CD8-positive, alpha-beta memory T cell (primary cell): ENCODE measurements around the gene PIK3AP1. TPM values are rescaled to one million over a fixed set of nuclear protein-coding genes. Genes with fewer than 3 reads are reported as not detected.

Experiments
- CTCF ChIA-PET: fragments of 350-600 bp; sonication (Branson Sonifier 250); formaldehyde crosslinking; loops from one replicate; lab custom pipeline; 2021; ENCODE audit warnings: antibody characterized with exemption; lab: Charles Lee
- POLR2A ChIA-PET: fragments of 350-600 bp; sonication (Branson Sonifier 250); formaldehyde crosslinking; loops from one replicate; lab custom pipeline; 2021; ENCODE audit warnings: antibody characterized with exemption; lab: Charles Lee
- DNase-seq, 5 donors: peaks; one replicate each; pipeline versions ENCODE4 v3.0.0 to v3.0.0-alpha.2; 2020 to 2022; ENCODE audit warnings: mixed read lengths in 1 of 5
- H3K27ac ChIP-seq: one replicate; pipeline ENCODE4 v1.7.0; 2013; ENCODE audit warnings: low read depth, mild to moderate bottlenecking, low read length, moderate library complexity
- H3K27me3 ChIP-seq: 2 replicates; pipeline ENCODE4 v1.7.0; 2013; ENCODE audit warnings: low read length, mild to moderate bottlenecking; ENCODE audit not compliant: insufficient read depth, poor library complexity, severe bottlenecking
- H3K36me3 ChIP-seq: 2 replicates; pipeline ENCODE4 v1.7.0; 2013; ENCODE audit warnings: mild to moderate bottlenecking, low read length, moderate library complexity; ENCODE audit not compliant: insufficient read depth
- H3K4me1 ChIP-seq: 2 replicates; pipeline ENCODE4 v1.7.0; 2013; ENCODE audit warnings: mild to moderate bottlenecking, low read length, moderate library complexity; ENCODE audit not compliant: insufficient read depth
- H3K4me3 ChIP-seq: 2 replicates; pipeline ENCODE4 v1.7.0; 2013; ENCODE audit warnings: mild to moderate bottlenecking, low read length
- H3K9me3 ChIP-seq: 2 replicates; pipeline ENCODE4 v1.7.0; 2013; ENCODE audit warnings: mild to moderate bottlenecking, low read length
- H3K27ac Mint-ChIP-seq, 8 donors: one replicate each; pipeline ENCODE4 v1.8.0; 2020 to 2021; ENCODE audit warnings: mixed read lengths in 8 of 8, mild to moderate bottlenecking in 6 of 8, inconsistent platforms in 3 of 8, moderate library complexity in 3 of 8
- H3K27me3 Mint-ChIP-seq, 2 donors: one replicate each; pipeline ENCODE4 v1.8.0; 2020 to 2021; ENCODE audit warnings: mixed read lengths in 2 of 2, mild to moderate bottlenecking in 1 of 2, moderate library complexity in 1 of 2
- H3K36me3 Mint-ChIP-seq, 3 donors: one replicate each; pipeline ENCODE4 v1.8.0; 2020 to 2021; ENCODE audit warnings: mixed read lengths in 3 of 3, inconsistent platforms in 1 of 3, mild to moderate bottlenecking in 1 of 3
- H3K4me1 Mint-ChIP-seq, 3 donors: one replicate each; pipeline ENCODE4 v1.8.0; 2020 to 2021; ENCODE audit warnings: mixed read lengths in 3 of 3, inconsistent platforms in 1 of 3, mild to moderate bottlenecking in 1 of 3
- H3K4me3 Mint-ChIP-seq, 7 donors: one replicate each; pipeline ENCODE4 v1.8.0; 2020 to 2021; ENCODE audit warnings: mixed read lengths in 7 of 7, mild to moderate bottlenecking in 6 of 7, moderate library complexity in 4 of 7, inconsistent platforms in 2 of 7
- H3K9me3 Mint-ChIP-seq, 5 donors: one replicate each; pipeline ENCODE4 v1.8.0; 2020 to 2022; ENCODE audit warnings: mixed read lengths in 5 of 5, mild to moderate bottlenecking in 3 of 5, moderate library complexity in 2 of 5, inconsistent platforms in 1 of 5
- polyA plus RNA-seq: library from polyadenylated mRNA; unstranded; fragments of 300-500 nt; fragmentation: Illumina TruSeq; gene quantifications from one replicate; pipeline ENCODE4 v1.2.3, GENCODE V29; 2021
- total RNA-seq, 2 experiments: library from RNA; stranded (reverse); gene quantifications; one replicate each; pipeline ENCODE4 v1.2.3, GENCODE V29; 2021

PIK3AP1 gene
- total and polyA plus RNA-seq, 3 experiments from 2014 or later = 5.7 to 37.0 (median 6.7) TPM

- CTCF ChIA-PET = interaction anchor here (0.7 kb wide), 1 partner anchor 106 kb away, joined by 3 read pairs; no protein-coding TSS in a partner anchor
- Mint-ChIP-seq H3K4me3 (peak overlapping the region in 1 of 7 donors; percentile 11), H3K27me3 (peaks cover 0 to 1% of the 10 kb centered on the region in 2 donors), H3K9me3 (no peaks in the 10 kb centered on the region), H3K36me3 (peaks cover 0 to 13% (median 10%) of the 10 kb centered on the region in 3 donors), H3K27ac (peak overlapping the region in 5 of 8 donors; percentile 40 to 92 (median 73)), H3K4me1 (peaks cover 13 to 19% (median 14%) of the 10 kb centered on the region in 3 donors)
- Histone ChIP-seq H3K4me1 (peaks cover 13% of the 10 kb centered on the region), H3K27me3 (no peaks in the 10 kb centered on the region), H3K27ac (no peak overlapping the region), H3K4me3 (no peak overlapping the region), H3K36me3 (no peaks in the 10 kb centered on the region), H3K9me3 (no peaks in the 10 kb centered on the region)
- DNase-seq = peak in 1 of 5 donors; percentile 24
- POLR2A ChIA-PET = no interaction called here
These were observed 109.5 kb downstream of the PIK3AP1 start for GRCh38 chr10:96610817-96611216.

GRCh38 chr10:96609510-96609909 is 110.8 kb downstream of the PIK3AP1 start:
- Histone ChIP-seq H3K36me3 (no peaks in the 10 kb centered on the region), H3K27me3 (no peaks in the 10 kb centered on the region), H3K4me3 (no peak overlapping the region), H3K4me1 (peaks cover 13% of the 10 kb centered on the region), H3K27ac (no peak overlapping the region), H3K9me3 (no peaks in the 10 kb centered on the region)
- ChIA-PET CTCF (interaction anchor here (0.8 kb wide), 1 partner anchor 23 kb away, joined by 3 read pairs; the partner anchor contains the start of gene TM9SF3), POLR2A (no interaction called here)
- peaks cover 0 to 1% of the 10 kb centered on the region in 2 donors for H3K27me3 Mint-ChIP-seq
- no peaks in the 10 kb centered on the region for H3K9me3 Mint-ChIP-seq
- H3K36me3 Mint-ChIP-seq = peaks cover 0 to 10% (median 4%) of the 10 kb centered on the region in 3 donors
- DNase-seq = no peak
- no peak overlapping the region for H3K4me3 Mint-ChIP-seq
- peak overlapping the region in 5 of 8 donors; percentile 32 to 94 (median 73) for H3K27ac Mint-ChIP-seq
- peaks cover 13 to 19% (median 14%) of the 10 kb centered on the region in 3 donors for H3K4me1 Mint-ChIP-seq

GRCh38 chr10:96608805-96609204 is 111.5 kb downstream of the PIK3AP1 start:
- Histone ChIP-seq H3K9me3 (no peaks in the 10 kb centered on the region), H3K4me1 (peaks cover 13% of the 10 kb centered on the region), H3K4me3 (no peak overlapping the region), H3K27ac (no peak overlapping the region), H3K36me3 (no peaks in the 10 kb centered on the region), H3K27me3 (no peaks in the 10 kb centered on the region)
- Mint-ChIP-seq H3K27me3 (peaks cover 0 to 1% of the 10 kb centered on the region in 2 donors), H3K36me3 (peaks cover 0 to 8% (median 4%) of the 10 kb centered on the region in 3 donors), H3K9me3 (no peaks in the 10 kb centered on the region), H3K4me3 (no peak overlapping the region), H3K4me1 (peaks cover 13 to 19% (median 14%) of the 10 kb centered on the region in 3 donors), H3K27ac (peak overlapping the region in 2 of 8 donors; percentile 11 to 57)
- no peak for DNase-seq
- POLR2A ChIA-PET = no interaction called here
- CTCF ChIA-PET = no interaction called here

GRCh38 chr10:96608262-96608661 is 112.1 kb downstream of the PIK3AP1 start:
- Histone ChIP-seq H3K4me3 (no peak overlapping the region), H3K4me1 (peaks cover 13% of the 10 kb centered on the region), H3K27me3 (no peaks in the 10 kb centered on the region), H3K36me3 (no peaks in the 10 kb centered on the region), H3K9me3 (no peaks in the 10 kb centered on the region), H3K27ac (no peak overlapping the region)
- Mint-ChIP-seq H3K27ac (peak overlapping the region in 1 of 8 donors; percentile 11), H3K4me3 (no peak overlapping the region), H3K4me1 (peaks cover 13 to 19% (median 14%) of the 10 kb centered on the region in 3 donors), H3K27me3 (peaks cover 0 to 1% of the 10 kb centered on the region in 2 donors), H3K9me3 (no peaks in the 10 kb centered on the region), H3K36me3 (peaks cover 0 to 8% (median 4%) of the 10 kb centered on the region in 3 donors)
- ChIA-PET POLR2A (no interaction called here), CTCF (no interaction called here)
- DNase-seq = no peak

GRCh38 chr10:96606946-96607345 is 113.4 kb downstream of the PIK3AP1 start:
- Mint-ChIP-seq H3K9me3 (no peaks in the 10 kb centered on the region), H3K27me3 (peaks cover 0 to 1% of the 10 kb centered on the region in 2 donors), H3K36me3 (peaks cover 0 to 9% (median 8%) of the 10 kb centered on the region in 3 donors), H3K4me3 (no peak overlapping the region), H3K4me1 (peaks cover 13 to 19% (median 14%) of the 10 kb centered on the region in 3 donors), H3K27ac (no peak overlapping the region)
- ChIA-PET POLR2A (no interaction called here), CTCF (interaction anchor here (1.0 to 1.3 kb wide), 2 partner anchors 13 to 324 kb away, joined by 3 to 7 read pairs; no protein-coding TSS in a partner anchor)
- H3K27me3 ChIP-seq = no peaks in the 10 kb centered on the region
- DNase-seq = no peak
- no peaks in the 10 kb centered on the region for H3K9me3 ChIP-seq
- no peak overlapping the region for H3K27ac ChIP-seq
- peaks cover 13% of the 10 kb centered on the region for H3K4me1 ChIP-seq
- no peak overlapping the region for H3K4me3 ChIP-seq
- no peaks in the 10 kb centered on the region for H3K36me3 ChIP-seq

- H3K4me1 Mint-ChIP-seq = peaks cover 13 to 17% (median 14%) of the 10 kb centered on the region in 3 donors
- Histone ChIP-seq H3K36me3 (no peaks in the 10 kb centered on the region), H3K4me3 (no peak overlapping the region), H3K27me3 (no peaks in the 10 kb centered on the region), H3K4me1 (peaks cover 13% of the 10 kb centered on the region), H3K9me3 (no peaks in the 10 kb centered on the region), H3K27ac (no peak overlapping the region)
- CTCF ChIA-PET = no interaction called here
- no peaks in the 10 kb centered on the region for H3K9me3 Mint-ChIP-seq
- H3K27me3 Mint-ChIP-seq = peaks cover 0 to 1% of the 10 kb centered on the region in 2 donors
- H3K27ac Mint-ChIP-seq = peak overlapping the region in 1 of 8 donors; percentile 29
- no peak overlapping the region for H3K4me3 Mint-ChIP-seq
- POLR2A ChIA-PET = no interaction called here
- DNase-seq = no peak
- H3K36me3 Mint-ChIP-seq = peaks cover 0 to 9% (median 8%) of the 10 kb centered on the region in 3 donors
These were observed 114.1 kb downstream of the PIK3AP1 start for GRCh38 chr10:96606216-96606615.

- no peaks in the 10 kb centered on the region for H3K4me1 ChIP-seq
- no peak overlapping the region for H3K4me3 Mint-ChIP-seq
- H3K36me3 Mint-ChIP-seq = peaks cover 2 to 11% (median 4%) of the 10 kb centered on the region in 3 donors
- no peaks in the 10 kb centered on the region for H3K27me3 Mint-ChIP-seq
- DNase-seq = no peak
- no peak overlapping the region for H3K27ac ChIP-seq
- no peaks in the 10 kb centered on the region for H3K36me3 ChIP-seq
- H3K9me3 ChIP-seq = no peaks in the 10 kb centered on the region
- H3K27me3 ChIP-seq = no peaks in the 10 kb centered on the region
- H3K4me3 ChIP-seq = no peak overlapping the region
- CTCF ChIA-PET = interaction anchor here (0.5 kb wide), 1 partner anchor 19 kb away, joined by 3 read pairs; no protein-coding TSS in a partner anchor
- no peaks in the 10 kb centered on the region for H3K4me1 Mint-ChIP-seq
- no peaks in the 10 kb centered on the region for H3K9me3 Mint-ChIP-seq
- no peak overlapping the region for H3K27ac Mint-ChIP-seq
- POLR2A ChIA-PET = no interaction called here
These were observed 120.0 kb downstream of the PIK3AP1 start for GRCh38 chr10:96600337-96600736.

GRCh38 chr10:96598846-96599245 is 121.5 kb downstream of the PIK3AP1 start:
- Mint-ChIP-seq H3K4me3 (no peak overlapping the region), H3K4me1 (no peaks in the 10 kb centered on the region), H3K27me3 (no peaks in the 10 kb centered on the region), H3K9me3 (no peaks in the 10 kb centered on the region), H3K36me3 (peaks cover 5 to 16% (median 10%) of the 10 kb centered on the region in 3 donors), H3K27ac (no peak overlapping the region)
- Histone ChIP-seq H3K9me3 (no peaks in the 10 kb centered on the region), H3K4me3 (no peak overlapping the region), H3K27me3 (no peaks in the 10 kb centered on the region), H3K36me3 (no peaks in the 10 kb centered on the region), H3K27ac (no peak overlapping the region), H3K4me1 (no peaks in the 10 kb centered on the region)
- ChIA-PET CTCF (no interaction called here), POLR2A (no interaction called here)
- DNase-seq = no peak
